ENCODE results near the gene HRC.

- no peak for TF ChIP-seq POLR2A (IDR thresholded peaks at IDR 0.05)
- TF ChIP-seq, protein P1, sequence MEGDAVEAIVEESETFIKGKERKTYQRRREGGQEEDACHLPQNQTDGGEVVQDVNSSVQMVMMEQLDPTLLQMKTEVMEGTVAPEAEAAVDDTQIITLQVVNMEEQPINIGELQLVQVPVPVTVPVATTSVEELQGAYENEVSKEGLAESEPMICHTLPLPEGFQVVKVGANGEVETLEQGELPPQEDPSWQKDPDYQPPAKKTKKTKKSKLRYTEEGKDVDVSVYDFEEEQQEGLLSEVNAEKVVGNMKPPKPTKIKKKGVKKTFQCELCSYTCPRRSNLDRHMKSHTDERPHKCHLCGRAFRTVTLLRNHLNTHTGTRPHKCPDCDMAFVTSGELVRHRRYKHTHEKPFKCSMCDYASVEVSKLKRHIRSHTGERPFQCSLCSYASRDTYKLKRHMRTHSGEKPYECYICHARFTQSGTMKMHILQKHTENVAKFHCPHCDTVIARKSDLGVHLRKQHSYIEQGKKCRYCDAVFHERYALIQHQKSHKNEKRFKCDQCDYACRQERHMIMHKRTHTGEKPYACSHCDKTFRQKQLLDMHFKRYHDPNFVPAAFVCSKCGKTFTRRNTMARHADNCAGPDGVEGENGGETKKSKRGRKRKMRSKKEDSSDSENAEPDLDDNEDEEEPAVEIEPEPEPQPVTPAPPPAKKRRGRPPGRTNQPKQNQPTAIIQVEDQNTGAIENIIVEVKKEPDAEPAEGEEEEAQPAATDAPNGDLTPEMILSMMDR (IDR thresholded peaks at IDR 0.05) = no peak
These were observed 10.7 kb upstream of the HRC start for GRCh38 chr19:49165865-49166301.

Measured in right lobe of liver (tissue), 4 donors.